ENCODE measurements around the gene AEN.

The AEN gene

GRCh38 chr15:88681610-88682221 lies 60.6 kb downstream of the AEN start:
- no peak for DNase-seq
